BLaER1 treated with 17β-estradiol and CSF1 and Interleukin-3, amounts not matched to agents 10 nM and 100 nM (cell line): ENCODE measurements around the gene RNF220.
"Not testable (repeated sequence)": the region's sequence is repeated elsewhere in the genome, so short reads cannot be mapped to it uniquely, and the experiment has no call there.

Experiments
- H3K27ac ChIP-seq, 11 experiments: shearing (Covaris generic); formaldehyde crosslinking; 2 replicates each; pipeline ENCODE4 v1.8.1; 2022
- H3K27me3 ChIP-seq, 11 experiments: shearing (Covaris generic); formaldehyde crosslinking; 2 replicates each; pipeline ENCODE4 v1.8.1; 2022
- H3K36me3 ChIP-seq, 11 experiments: shearing (Covaris generic); formaldehyde crosslinking; 2 replicates each; pipeline ENCODE4 v1.8.1; 2022
- H3K4me1 ChIP-seq, 10 experiments: shearing (Covaris generic); formaldehyde crosslinking; 2 replicates each; pipeline ENCODE4 v1.8.1; 2022
- H3K4me2 ChIP-seq, 11 experiments: shearing (Covaris generic); formaldehyde crosslinking; 2 replicates each; pipeline ENCODE4 v1.8.1; 2022
- H3K4me3 ChIP-seq, 10 experiments: shearing (Covaris generic); formaldehyde crosslinking; 2 replicates each; pipeline ENCODE4 v1.8.1; 2022
- H3K9ac ChIP-seq, 11 experiments: shearing (Covaris generic); formaldehyde crosslinking; 2 replicates each; pipeline ENCODE4 v1.8.1; 2022
- H3K9me3 ChIP-seq, 11 experiments: shearing (Covaris generic); formaldehyde crosslinking; replicated peaks in 1 of 11; 2 replicates each; pipeline ENCODE4 v1.8.1; 2022
- H4K20me1 ChIP-seq, 11 experiments: shearing (Covaris generic); formaldehyde crosslinking; 2 replicates each; pipeline ENCODE4 v1.8.1; 2022
- Cebpa-rat ChIP-seq, 11 experiments: shearing (Covaris generic); IDR thresholded peaks; 2 replicates each; pipeline ENCODE4 v1.8.1; 2022

Gene RNF220

DNA sequence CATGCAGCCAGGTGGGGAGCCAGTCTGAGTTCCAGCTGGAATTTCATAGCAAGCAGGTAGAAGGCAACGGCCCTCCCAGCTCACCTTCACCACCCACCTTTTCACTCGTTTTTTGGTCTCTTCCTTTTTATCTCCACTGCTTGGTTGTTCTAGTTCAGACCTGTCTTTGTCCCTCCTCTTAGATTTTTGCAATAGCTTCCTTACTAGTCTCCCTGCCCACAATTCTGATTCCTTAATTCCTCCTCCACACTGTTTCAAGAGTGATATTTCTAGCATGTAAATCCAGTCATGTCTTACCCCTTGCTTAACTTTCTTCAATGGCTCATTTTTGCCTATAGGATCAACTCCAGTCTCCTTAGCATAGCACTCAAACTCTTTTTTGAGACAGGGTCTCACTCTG, 149.7 kb downstream of the RNF220 start:
- Histone ChIP-seq H3K27ac (no peak overlapping the region), H3K4me3 (no peak overlapping the region), H4K20me1 (no peaks in the 10 kb centered on the region), H3K9ac (no peak overlapping the region), H3K9me3 (no peaks in the 10 kb centered on the region), H3K27me3 (peaks cover 0 to 8% (median 0%) of the 10 kb centered on the region in 11 experiments; a peak in 3 of 22 replicates), H3K36me3 (no peaks in the 10 kb centered on the region), H3K4me2 (no peak overlapping the region), H3K4me1 (peaks cover 10 to 26% (median 17%) of the 10 kb centered on the region in 10 experiments)
- no peak for TF ChIP-seq Cebpa-rat (IDR thresholded peaks at IDR 0.05)

GRCh38 chr1:44557778-44558177, 152.7 kb downstream of the RNF220 start:
- Histone ChIP-seq H3K4me2 (peak overlapping the region in 6 of 11 experiments; percentile 12 to 41 (median 26); a peak in 9 of 22 replicates), H3K4me3 (no peak overlapping the region), H3K9ac (no peak overlapping the region)

GRCh38 chr1:44558883-44559282, 153.8 kb downstream of the RNF220 start:
- TF ChIP-seq Cebpa-rat (IDR thresholded peaks at IDR 0.05) = no peak
- Histone ChIP-seq H3K27me3 (peaks cover 0 to 11% (median 0%) of the 10 kb centered on the region in 11 experiments; a peak in 3 of 22 replicates), H3K4me3 (no peak overlapping the region), H3K9ac (no peak overlapping the region), H3K4me1 (peaks cover 20 to 39% (median 28%) of the 10 kb centered on the region in 10 experiments), H4K20me1 (no peaks in the 10 kb centered on the region), H3K4me2 (peak overlapping the region in 7 of 11 experiments; percentile 27 to 52 (median 40); a peak in 12 of 22 replicates), H3K36me3 (no peaks in the 10 kb centered on the region), H3K9me3 (no peaks in the 10 kb centered on the region), H3K27ac (no peak overlapping the region)

More at GRCh38 chr1:44557778-44558177, 152.7 kb downstream of the RNF220 start:
- Histone ChIP-seq H3K9me3 (no peaks in the 10 kb centered on the region), H3K27ac (no peak overlapping the region), H3K27me3 (peaks cover 0 to 11% (median 0%) of the 10 kb centered on the region in 11 experiments; a peak in 3 of 22 replicates), H4K20me1 (no peaks in the 10 kb centered on the region), H3K4me1 (peaks cover 20 to 39% (median 28%) of the 10 kb centered on the region in 10 experiments), H3K36me3 (no peaks in the 10 kb centered on the region)
- TF ChIP-seq Cebpa-rat (IDR thresholded peaks at IDR 0.05) = no peak

DNA sequence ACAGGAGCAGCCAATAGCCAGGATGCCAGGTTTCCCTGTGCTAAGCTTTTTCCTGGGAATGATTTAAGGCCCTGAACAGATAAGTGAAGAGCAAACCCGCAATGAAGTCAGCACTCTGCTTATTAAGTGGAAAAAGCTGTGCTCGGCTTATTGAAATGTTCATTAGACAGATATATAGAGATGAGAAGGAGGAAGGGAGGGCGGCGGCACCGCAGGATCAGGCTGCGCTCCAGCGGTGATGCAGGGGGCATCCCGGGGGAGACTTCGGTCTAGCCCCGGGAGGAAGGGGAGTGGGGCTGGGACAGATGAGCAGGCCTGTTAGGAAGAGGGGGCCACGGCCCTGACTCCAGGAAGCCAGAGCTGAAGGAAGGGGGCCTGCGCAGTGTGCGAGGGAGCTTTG, 154.3 kb downstream of the RNF220 start:
- Histone ChIP-seq H3K4me3 (no peak overlapping the region), H3K36me3 (no peaks in the 10 kb centered on the region), H3K27me3 (peaks cover 0 to 11% (median 0%) of the 10 kb centered on the region in 11 experiments; a peak in 3 of 22 replicates), H3K9ac (no peak overlapping the region), H3K27ac (no peak overlapping the region), H4K20me1 (no peaks in the 10 kb centered on the region), H3K4me1 (peaks cover 20 to 39% (median 28%) of the 10 kb centered on the region in 10 experiments), H3K9me3 (no peaks in the 10 kb centered on the region), H3K4me2 (peak overlapping the region in 9 of 11 experiments; percentile 17 to 52 (median 40); a peak in 16 of 22 replicates)
- no peak for TF ChIP-seq Cebpa-rat (IDR thresholded peaks at IDR 0.05)

GRCh38 chr1:44559913-44560312, 154.9 kb downstream of the RNF220 start:
- H3K9ac ChIP-seq = no peak overlapping the region
- H3K27me3 ChIP-seq = peaks cover 0 to 11% (median 0%) of the 10 kb centered on the region in 11 experiments; a peak in 3 of 22 replicates
- H3K36me3 ChIP-seq = no peaks in the 10 kb centered on the region
- H3K4me3 ChIP-seq = no peak overlapping the region
- peaks cover 20 to 39% (median 28%) of the 10 kb centered on the region in 10 experiments for H3K4me1 ChIP-seq
- H3K27ac ChIP-seq = no peak overlapping the region
- H4K20me1 ChIP-seq = no peaks in the 10 kb centered on the region
- H3K9me3 ChIP-seq = no peaks in the 10 kb centered on the region
- TF ChIP-seq Cebpa-rat (IDR thresholded peaks at IDR 0.05) = no peak
- H3K4me2 ChIP-seq = peak overlapping the region in 9 of 11 experiments; percentile 27 to 52 (median 44); a peak in 15 of 22 replicates

DNA sequence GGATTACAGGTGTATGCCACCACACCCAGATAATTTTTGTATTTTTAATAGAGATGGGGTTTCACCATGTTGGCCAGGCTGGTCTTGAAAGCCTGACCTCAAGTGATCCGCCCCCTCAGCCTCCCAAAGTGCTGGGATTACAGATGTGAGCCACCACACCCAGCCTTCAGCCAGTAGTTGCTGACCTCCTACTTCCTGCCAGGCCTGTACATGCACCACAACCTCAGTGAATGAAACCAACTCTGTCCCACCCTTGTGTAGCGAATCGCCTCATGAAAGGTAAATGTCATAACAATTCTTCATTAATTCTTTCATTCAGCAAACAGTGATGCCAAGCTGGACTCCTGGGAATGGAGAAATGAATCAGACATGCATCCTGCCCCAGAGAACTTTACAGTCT, 155.6 kb downstream of the RNF220 start:
- not testable (repeated sequence) for H3K9me3 ChIP-seq, H3K27ac ChIP-seq, H3K9ac ChIP-seq, H4K20me1 ChIP-seq, H3K4me3 ChIP-seq, H3K36me3 ChIP-seq
- Histone ChIP-seq H3K27me3 (peaks cover 0 to 11% (median 0%) of the 10 kb centered on the region in 11 experiments; a peak in 3 of 22 replicates), H3K4me2 (peak overlapping the region in 7 of 11 experiments; percentile 22 to 52 (median 34); a peak in 11 of 22 replicates), H3K4me1 (peaks cover 20 to 39% (median 28%) of the 10 kb centered on the region in 10 experiments)

GRCh38 chr1:44565259-44565750, 160.2 kb downstream of the RNF220 start:
- H4K20me1 ChIP-seq = no peaks in the 10 kb centered on the region
- H3K9ac ChIP-seq = no peak overlapping the region
- H3K9me3 ChIP-seq = no peaks in the 10 kb centered on the region
- H3K27ac ChIP-seq = no peak overlapping the region
- no peak overlapping the region for H3K4me3 ChIP-seq
- no peaks in the 10 kb centered on the region for H3K36me3 ChIP-seq
- no peak overlapping the region for H3K4me2 ChIP-seq
- no peak for TF ChIP-seq Cebpa-rat (IDR thresholded peaks at IDR 0.05)
- H3K27me3 ChIP-seq = no peaks in the 10 kb centered on the region
- peaks cover 5 to 7% (median 7%) of the 10 kb centered on the region in 10 experiments; a peak in 14 of 20 replicates for H3K4me1 ChIP-seq

DNA sequence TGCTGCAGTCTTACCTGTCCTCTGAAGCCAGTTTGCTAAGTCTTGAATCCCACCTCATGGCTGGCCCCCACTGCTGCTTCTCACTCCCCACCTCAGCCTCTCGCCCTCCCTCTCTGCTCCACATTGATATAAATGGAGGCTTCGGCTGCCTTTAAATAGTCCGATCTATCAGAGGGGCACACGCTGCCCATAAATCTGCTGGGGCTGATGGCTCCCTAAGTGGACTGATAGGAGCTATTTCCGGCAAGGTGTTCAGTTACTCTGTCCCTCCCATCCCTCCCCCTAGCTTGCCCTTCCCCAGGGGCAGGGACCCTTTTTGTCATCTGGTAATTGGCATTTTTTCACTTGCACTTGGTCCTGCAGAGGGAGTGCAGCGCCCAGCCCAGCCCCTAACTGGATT, 160.8 kb downstream of the RNF220 start:
- Histone ChIP-seq H3K9me3 (no peaks in the 10 kb centered on the region), H3K4me2 (no peak overlapping the region), H3K4me3 (no peak overlapping the region), H3K9ac (no peak overlapping the region), H3K27ac (no peak overlapping the region), H3K36me3 (no peaks in the 10 kb centered on the region), H4K20me1 (no peaks in the 10 kb centered on the region), H3K27me3 (no peaks in the 10 kb centered on the region), H3K4me1 (peaks cover 0 to 2% (median 1%) of the 10 kb centered on the region in 10 experiments; a peak in 9 of 20 replicates)
- TF ChIP-seq Cebpa-rat (IDR thresholded peaks at IDR 0.05) = no peak

- Histone ChIP-seq H4K20me1 (no peaks in the 10 kb centered on the region), H3K4me3 (no peak overlapping the region), H3K4me2 (no peak overlapping the region), H3K4me1 (no peaks in the 10 kb centered on the region), H3K9ac (no peak overlapping the region), H3K36me3 (no peaks in the 10 kb centered on the region), H3K27ac (no peak overlapping the region), H3K9me3 (no peaks in the 10 kb centered on the region), H3K27me3 (no peaks in the 10 kb centered on the region)
- no peak for TF ChIP-seq Cebpa-rat (IDR thresholded peaks at IDR 0.05)
These were observed 161.4 kb downstream of the RNF220 start for GRCh38 chr1:44566281-44567046.
